GM12878 (cell line): Measurements from ENCODE around the gene DPM3. TPM values are rescaled to one million over a fixed set of nuclear protein-coding genes. Genes with fewer than 3 reads are reported as not detected.

Experiments used
- ATAC-seq: fragments of 200-7000 bp; cut with Tn5 transposase; 3 replicates; pipeline ENCODE4 v1.9.1; 2020; ENCODE audit warnings: mild to moderate bottlenecking, moderate library complexity
- BruUV-seq: library from RNA; stranded (reverse); fragments of 400-500 nt; replicated peaks from 2 replicates; lab custom pipeline; 2021; lab: Mats Ljungman, UMichigan
- CTCF ChIA-PET: fragments of 300-600 bp; sonication (Branson Sonifier 250); formaldehyde crosslinking; extraction: SDS; loops from one replicate; lab custom pipeline; 2021; ENCODE audit warnings: inconsistent platforms; lab: Yijun Ruan, JAX
- POLR2A ChIA-PET: fragments of 350-600 bp; formaldehyde crosslinking; extraction: SDS; loops from one replicate; lab custom pipeline; 2021; ENCODE audit warnings: inconsistent platforms; lab: Charles Lee
- RAD21 ChIA-PET: fragments of 300-600 bp; sonication (Branson Sonifier 250); formaldehyde crosslinking; loops from one replicate; lab custom pipeline; 2023; ENCODE audit warnings: antibody characterized with exemption; ENCODE audit not compliant: unreplicated experiment; lab: Charles Lee
- SMC1A ChIA-PET: fragments of 300-600 bp; sonication (Branson Sonifier 250); formaldehyde crosslinking; loops from one replicate; lab custom pipeline; 2023; ENCODE audit not compliant: unreplicated experiment, uncharacterized antibody; lab: Charles Lee
- DNase-seq: peaks from one replicate; pipeline ENCODE4 v3.0.0-alpha.2; 2011; ENCODE audit warnings: low read depth, low spot score
- FAIRE-seq: peaks from 3 replicates; lab custom pipeline; 2011; peaks lifted over from hg19 to GRCh38; lab: Jason Lieb, UNC
- H2AFZ ChIP-seq: 2 replicates; pipeline ENCODE4 v1.6.0; 2011; ENCODE audit warnings: low read depth, low read length, control low read depth; ENCODE audit not compliant: control insufficient read depth
- H3K27ac ChIP-seq: 2 replicates; pipeline ENCODE4 v1.5.1; 2011; ENCODE audit warnings: control low read depth; ENCODE audit not compliant: control insufficient read depth, insufficient read depth
- H3K27me3 ChIP-seq, 2 experiments: replicated peaks in 1 of 2; 2 replicates each; pipeline versions ENCODE4 v1.6.0 to v1.6.1; 2011; ENCODE audit warnings: low read length in 1 of 2; ENCODE audit not compliant: control insufficient read depth in 2 of 2, insufficient read depth in 2 of 2
- H3K36me3 ChIP-seq, 2 experiments: 2 replicates each; pipeline ENCODE4 v1.5.1; 2011; ENCODE audit warnings: low read length in 1 of 2; ENCODE audit not compliant: control insufficient read depth in 2 of 2, insufficient read depth in 2 of 2
- H3K4me1 ChIP-seq: 2 replicates; pipeline ENCODE4 v1.6.1; 2011; ENCODE audit warnings: mild to moderate bottlenecking, low read length, moderate library complexity, mixed read lengths; ENCODE audit not compliant: control insufficient read depth, insufficient read depth
- H3K4me2 ChIP-seq: 2 replicates; pipeline ENCODE4 v1.6.0; 2011; ENCODE audit warnings: control low read depth; ENCODE audit not compliant: control insufficient read depth, insufficient read depth
- H3K4me3 ChIP-seq: fragments of 200-600 bp; sonication (generic); 2 replicates; pipeline ENCODE4 v1.5.1; 2016
- H3K79me2 ChIP-seq: 2 replicates; pipeline ENCODE4 v1.6.0; 2011; ENCODE audit warnings: low read length; ENCODE audit not compliant: control insufficient read depth, insufficient read depth
- H3K9ac ChIP-seq: 2 replicates; pipeline ENCODE4 v1.8.0; 2011; ENCODE audit warnings: low read length, control low read depth, mixed read lengths; ENCODE audit not compliant: control insufficient read depth, insufficient read depth
- H3K9me3 ChIP-seq: replicated peaks from 3 replicates; pipeline ENCODE4 v1.5.1; 2011; ENCODE audit warnings: mild to moderate bottlenecking, low read length; ENCODE audit not compliant: control insufficient read depth, insufficient read depth
- H4K20me1 ChIP-seq: 2 replicates; pipeline ENCODE4 v1.6.0; 2011; ENCODE audit not compliant: control insufficient read depth, insufficient read depth
- CBX3 ChIP-seq: fragments of 200-600 bp; sonication (generic); IDR thresholded peaks from 2 replicates; pipeline ENCODE4 v1.6.1; 2016; ENCODE audit warnings: low read depth, borderline replicate concordance
- ESRRA ChIP-seq: IDR thresholded peaks from 2 replicates; pipeline ENCODE4 v1.6.1; 2012; ENCODE audit warnings: mild to moderate bottlenecking, low read length, improper control_type of control experiment
- KLF5 ChIP-seq: fragments of 450-650 bp; IDR thresholded peaks from 2 replicates; pipeline ENCODE4 v1.6.1; 2014; ENCODE audit warnings: mild to moderate bottlenecking; ENCODE audit not compliant: partially characterized antibody
- MXI1 ChIP-seq: fragments of 150-350 bp; IDR thresholded peaks from 2 replicates; pipeline ENCODE4 v1.6.1; 2011; ENCODE audit warnings: low read depth, mild to moderate bottlenecking, inconsistent platforms, low read length, improper control_type of control experiment
- NFXL1 ChIP-seq: fragments of 450-650 bp; IDR thresholded peaks from 2 replicates; pipeline ENCODE4 v1.6.1; 2017; ENCODE audit warnings: antibody characterized with exemption, mild to moderate bottlenecking, borderline replicate concordance
- NR2C2 ChIP-seq: IDR thresholded peaks from 2 replicates; pipeline ENCODE4 v1.6.1; 2011; ENCODE audit warnings: borderline replicate concordance, low read depth; ENCODE audit not compliant: control insufficient read depth, insufficient read length
- PAX8 ChIP-seq: fragments of 450-650 bp; IDR thresholded peaks from 2 replicates; pipeline ENCODE4 v1.6.1; 2017; ENCODE audit warnings: mild to moderate bottlenecking, moderate library complexity
- POLR2AphosphoS2 ChIP-seq: IDR thresholded peaks from 2 replicates; pipeline ENCODE4 v1.6.1; 2011; ENCODE audit warnings: low read depth, mild to moderate bottlenecking, low read length, improper control_type of control experiment, moderate library complexity
- SREBF2 ChIP-seq: IDR thresholded peaks from 2 replicates; pipeline ENCODE4 v1.6.1; 2012; ENCODE audit warnings: mild to moderate bottlenecking, low read length
- WGBS: methylation state at CpG from one replicate; pipeline ENCODE4 v1.1.6; 2016; ENCODE audit warnings: low lambda C conversion rate; ENCODE audit not compliant: insufficient replicate concordance, insufficient coverage; ENCODE audit errors: missing lambda C conversion rate; 5-methylcytosine and 5-hydroxymethylcytosine counted together
- in situ Hi-C: fragments of 300-500 bp; cut with MboI; formaldehyde crosslinking; loops from 9 replicates; pipeline ENCODE4 v1.14.3; 2018; ENCODE audit warnings: mixed read lengths
- intact Hi-C: fragments of 100-400 bp; cut with micrococcal nuclease; formaldehyde crosslinking; loops from one replicate; pipeline ENCODE4 v1.14.2; 2022; ENCODE audit not compliant: unreplicated experiment
- polyA plus RNA-seq, 11 experiments: library from polyadenylated mRNA; depleted of rRNA in 4 of 11; unstranded in 6 of 11; stranded (reverse) in 5 of 11; fragments of >200 nt; fragmentation: Nextera tagmentation in 4 of 11; fragmentation: Illumina TruSeq in 1 of 11; extraction: Ambion mirVana in 4 of 11; extraction: Trizol in 1 of 11; gene quantifications; 1 replicate in 1 of 11; 2 replicates in 10 of 11; pipeline versions ENCODE4 v1.2.1 to v1.2.3, GENCODE V29; 2011 to 2016; ENCODE audit warnings: inconsistent platforms in 2 of 11, missing spikeins in 2 of 11, low read depth in 1 of 11
- total RNA-seq, 4 experiments: library from RNA; depleted of rRNA in 3 of 4; stranded (reverse); fragments of >200 nt in 3 of 4; fragmentation: Illumina TruSeq in 1 of 4; extraction: Trizol in 1 of 4; gene quantifications; 2 replicates each; pipeline versions ENCODE4 v1.2.1 to v1.2.3, GENCODE V29; 2013 to 2021
- TF ChIP-seq, protein P1 (sequence below): fragments of 450-650 bp; formaldehyde crosslinking; IDR thresholded peaks from 2 replicates; pipeline ENCODE4 v1.4.0; 2020; ENCODE audit warnings: mild to moderate bottlenecking, moderate library complexity
- TF ChIP-seq, protein P2 (sequence below), 3 experiments: IDR thresholded peaks in 2 of 3; conservative IDR thresholded peaks in 1 of 3; 2 replicates each; pipeline ENCODE4 v1.5.1; 2011; ENCODE audit warnings: low read depth in 3 of 3, low read length in 3 of 3, mild to moderate bottlenecking in 3 of 3, control low read depth in 2 of 3, moderate library complexity in 2 of 3, inconsistent platforms in 1 of 3, mixed read lengths in 1 of 3; ENCODE audit not compliant: control insufficient read depth in 2 of 3, insufficient read depth in 1 of 3; ENCODE audit errors: extremely low read depth in 1 of 3
- TF ChIP-seq, protein P3 (sequence below): fragments of 450-650 bp; IDR thresholded peaks from 2 replicates; pipeline ENCODE4 v1.6.1; 2014; ENCODE audit warnings: mild to moderate bottlenecking
- TF ChIP-seq, protein P4 (sequence below): IDR thresholded peaks from 2 replicates; pipeline ENCODE4 v1.6.1; 2011; ENCODE audit warnings: mild to moderate bottlenecking, low read depth, low read length, moderate library complexity; ENCODE audit not compliant: insufficient replicate concordance

The DPM3 gene
- total and polyA plus RNA-seq, 10 of the 15 experiments (the other 5 are each of a cell fraction or from before 2014, with no cell fraction given) = 5.9 to 78.7 (median 25.7) TPM

DNA sequence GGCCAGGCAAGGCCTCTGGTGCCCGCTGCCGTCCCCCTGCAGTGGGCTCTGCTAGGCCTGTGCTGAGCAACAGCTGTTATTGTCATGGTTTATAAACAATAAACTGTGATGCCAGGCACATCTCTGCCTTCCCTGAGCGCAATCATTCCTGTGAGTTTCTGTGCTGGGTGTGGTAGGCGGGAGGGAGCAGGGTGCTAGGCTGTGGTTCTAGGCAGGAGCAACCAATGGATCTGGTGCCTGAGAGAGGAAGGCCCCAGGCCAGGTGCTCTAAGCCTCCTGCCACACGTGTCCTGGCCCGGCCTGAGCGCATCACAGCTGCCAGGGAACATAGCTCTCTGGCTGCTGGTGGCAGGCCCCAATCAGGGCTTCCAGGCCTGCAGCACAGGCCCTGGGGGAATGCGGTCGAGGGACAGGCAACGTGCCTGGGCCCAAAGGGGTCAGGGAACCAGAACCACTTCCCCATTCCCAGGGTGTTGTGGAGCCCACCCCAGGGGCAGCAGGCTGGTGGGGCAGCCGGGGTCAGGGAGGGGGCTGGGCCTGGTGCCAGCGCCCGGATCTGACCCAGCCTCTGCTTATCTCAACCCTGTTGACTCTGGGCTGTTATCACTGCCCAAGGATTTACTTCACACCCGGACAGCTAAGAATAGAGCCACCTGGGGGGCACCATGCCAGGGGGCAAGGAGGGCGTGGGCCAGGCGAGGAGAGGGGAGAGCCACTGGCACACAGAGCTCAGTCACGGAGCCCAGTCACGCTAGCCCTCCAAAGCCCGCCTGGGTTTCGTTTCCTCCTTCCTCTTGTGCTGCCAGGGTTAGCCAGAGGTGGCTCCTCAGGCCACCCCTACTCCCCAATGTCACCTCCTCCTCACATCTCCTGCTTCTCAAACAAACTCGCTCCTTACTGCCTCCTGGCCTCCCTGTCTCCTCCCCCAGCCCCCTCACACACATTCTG, 44.8 kb upstream of the DPM3 start:
- no peaks in the 10 kb centered on the region for H3K9me3 ChIP-seq
- peak overlapping the region; percentile 72 for H3K9ac ChIP-seq
- H3K79me2 ChIP-seq = no peaks in the 10 kb centered on the region
- CTCF ChIA-PET = interaction anchor here (1.0 to 2.9 kb wide), 8 partner anchors 8 to 101 kb away, joined by 4 to 63 read pairs (median 8); partner anchors contain the start of genes KRTCAP2 and TRIM46
- peak overlapping the region; percentile 72 for H3K27ac ChIP-seq
- ATAC-seq (peak; percentile 99), DNase-seq (peak; percentile 72), FAIRE-seq (peak; percentile 91)
- H2AFZ ChIP-seq = peak overlapping the region; percentile 90
- no TSS peak for BruUV-seq
- intact Hi-C loops (no loop called here), in situ Hi-C loops (no loop called here)
- whole genome bisulfite sequencing = 23% methylated on average over 21 of the region's 21 CpGs
- H3K4me1 ChIP-seq = peaks cover 21% of the 10 kb centered on the region
- no peak overlapping the region for H3K4me3 ChIP-seq
- no peaks in the 10 kb centered on the region for H3K36me3 ChIP-seq
- RAD21 ChIA-PET = interaction anchor here (1.0 to 1.9 kb wide), 8 partner anchors 9 to 42 kb away, joined by 3 to 13 read pairs (median 6); partner anchors contain the start of gene KRTCAP2
- SMC1A ChIA-PET = interaction anchor here (1.0 to 2.6 kb wide), 5 partner anchors 8 to 39 kb away, joined by 3 to 17 read pairs (median 12); partner anchors contain the start of gene KRTCAP2
- POLR2A ChIA-PET = interaction anchor here (1.4 to 2.8 kb wide), 6 partner anchors 8 to 43 kb away, joined by 4 to 23 read pairs (median 8); partner anchors contain the start of gene KRTCAP2
- peak overlapping the region; percentile 86 for H3K4me2 ChIP-seq
- H3K27me3 ChIP-seq = no peaks in the 10 kb centered on the region
- H4K20me1 ChIP-seq = no peaks in the 10 kb centered on the region
- TF ChIP-seq, protein P1, sequence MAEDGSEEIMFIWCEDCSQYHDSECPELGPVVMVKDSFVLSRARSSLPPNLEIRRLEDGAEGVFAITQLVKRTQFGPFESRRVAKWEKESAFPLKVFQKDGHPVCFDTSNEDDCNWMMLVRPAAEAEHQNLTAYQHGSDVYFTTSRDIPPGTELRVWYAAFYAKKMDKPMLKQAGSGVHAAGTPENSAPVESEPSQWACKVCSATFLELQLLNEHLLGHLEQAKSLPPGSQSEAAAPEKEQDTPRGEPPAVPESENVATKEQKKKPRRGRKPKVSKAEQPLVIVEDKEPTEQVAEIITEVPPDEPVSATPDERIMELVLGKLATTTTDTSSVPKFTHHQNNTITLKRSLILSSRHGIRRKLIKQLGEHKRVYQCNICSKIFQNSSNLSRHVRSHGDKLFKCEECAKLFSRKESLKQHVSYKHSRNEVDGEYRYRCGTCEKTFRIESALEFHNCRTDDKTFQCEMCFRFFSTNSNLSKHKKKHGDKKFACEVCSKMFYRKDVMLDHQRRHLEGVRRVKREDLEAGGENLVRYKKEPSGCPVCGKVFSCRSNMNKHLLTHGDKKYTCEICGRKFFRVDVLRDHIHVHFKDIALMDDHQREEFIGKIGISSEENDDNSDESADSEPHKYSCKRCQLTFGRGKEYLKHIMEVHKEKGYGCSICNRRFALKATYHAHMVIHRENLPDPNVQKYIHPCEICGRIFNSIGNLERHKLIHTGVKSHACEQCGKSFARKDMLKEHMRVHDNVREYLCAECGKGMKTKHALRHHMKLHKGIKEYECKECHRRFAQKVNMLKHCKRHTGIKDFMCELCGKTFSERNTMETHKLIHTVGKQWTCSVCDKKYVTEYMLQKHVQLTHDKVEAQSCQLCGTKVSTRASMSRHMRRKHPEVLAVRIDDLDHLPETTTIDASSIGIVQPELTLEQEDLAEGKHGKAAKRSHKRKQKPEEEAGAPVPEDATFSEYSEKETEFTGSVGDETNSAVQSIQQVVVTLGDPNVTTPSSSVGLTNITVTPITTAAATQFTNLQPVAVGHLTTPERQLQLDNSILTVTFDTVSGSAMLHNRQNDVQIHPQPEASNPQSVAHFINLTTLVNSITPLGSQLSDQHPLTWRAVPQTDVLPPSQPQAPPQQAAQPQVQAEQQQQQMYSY (CRISPR knock-in tag) = no peak
- TF ChIP-seq ESRRA (no peak), NR2C2 (no peak), KLF5 (no peak), PAX8 (no peak), CBX3 (no peak), MXI1 (peak; percentile 43; the same call in 1 of the 2 replicates), NFXL1 (no peak), POLR2AphosphoS2 (no peak), SREBF2 (no peak)
- TF ChIP-seq, protein P2, sequence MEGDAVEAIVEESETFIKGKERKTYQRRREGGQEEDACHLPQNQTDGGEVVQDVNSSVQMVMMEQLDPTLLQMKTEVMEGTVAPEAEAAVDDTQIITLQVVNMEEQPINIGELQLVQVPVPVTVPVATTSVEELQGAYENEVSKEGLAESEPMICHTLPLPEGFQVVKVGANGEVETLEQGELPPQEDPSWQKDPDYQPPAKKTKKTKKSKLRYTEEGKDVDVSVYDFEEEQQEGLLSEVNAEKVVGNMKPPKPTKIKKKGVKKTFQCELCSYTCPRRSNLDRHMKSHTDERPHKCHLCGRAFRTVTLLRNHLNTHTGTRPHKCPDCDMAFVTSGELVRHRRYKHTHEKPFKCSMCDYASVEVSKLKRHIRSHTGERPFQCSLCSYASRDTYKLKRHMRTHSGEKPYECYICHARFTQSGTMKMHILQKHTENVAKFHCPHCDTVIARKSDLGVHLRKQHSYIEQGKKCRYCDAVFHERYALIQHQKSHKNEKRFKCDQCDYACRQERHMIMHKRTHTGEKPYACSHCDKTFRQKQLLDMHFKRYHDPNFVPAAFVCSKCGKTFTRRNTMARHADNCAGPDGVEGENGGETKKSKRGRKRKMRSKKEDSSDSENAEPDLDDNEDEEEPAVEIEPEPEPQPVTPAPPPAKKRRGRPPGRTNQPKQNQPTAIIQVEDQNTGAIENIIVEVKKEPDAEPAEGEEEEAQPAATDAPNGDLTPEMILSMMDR (IDR thresholded peaks at IDR 0.05 in 2 of 3, conservative IDR thresholded peaks at IDR 0.05 in 1 of 3; ENCODE audit: control insufficient read depth in 2 of 3, extremely low read depth in 1 of 3, insufficient read depth in 1 of 3, low read depth in 3 of 3, low read length in 3 of 3) = peak; percentile 19 to 28 (median 28); a peak in 3 of 6 replicates
- TF ChIP-seq, protein P3, sequence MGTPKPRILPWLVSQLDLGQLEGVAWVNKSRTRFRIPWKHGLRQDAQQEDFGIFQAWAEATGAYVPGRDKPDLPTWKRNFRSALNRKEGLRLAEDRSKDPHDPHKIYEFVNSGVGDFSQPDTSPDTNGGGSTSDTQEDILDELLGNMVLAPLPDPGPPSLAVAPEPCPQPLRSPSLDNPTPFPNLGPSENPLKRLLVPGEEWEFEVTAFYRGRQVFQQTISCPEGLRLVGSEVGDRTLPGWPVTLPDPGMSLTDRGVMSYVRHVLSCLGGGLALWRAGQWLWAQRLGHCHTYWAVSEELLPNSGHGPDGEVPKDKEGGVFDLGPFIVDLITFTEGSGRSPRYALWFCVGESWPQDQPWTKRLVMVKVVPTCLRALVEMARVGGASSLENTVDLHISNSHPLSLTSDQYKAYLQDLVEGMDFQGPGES = no peak
- TF ChIP-seq, protein P4, sequence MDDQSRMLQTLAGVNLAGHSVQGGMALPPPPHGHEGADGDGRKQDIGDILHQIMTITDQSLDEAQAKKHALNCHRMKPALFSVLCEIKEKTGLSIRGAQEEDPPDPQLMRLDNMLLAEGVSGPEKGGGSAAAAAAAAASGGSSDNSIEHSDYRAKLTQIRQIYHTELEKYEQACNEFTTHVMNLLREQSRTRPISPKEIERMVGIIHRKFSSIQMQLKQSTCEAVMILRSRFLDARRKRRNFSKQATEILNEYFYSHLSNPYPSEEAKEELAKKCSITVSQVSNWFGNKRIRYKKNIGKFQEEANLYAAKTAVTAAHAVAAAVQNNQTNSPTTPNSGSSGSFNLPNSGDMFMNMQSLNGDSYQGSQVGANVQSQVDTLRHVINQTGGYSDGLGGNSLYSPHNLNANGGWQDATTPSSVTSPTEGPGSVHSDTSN = no peak
